ENCODE measurements around the gene YY1.

Gene YY1

GRCh38 chr14:100289916-100290606, 51.1 kb downstream of the YY1 start:
- TF ChIP-seq CSRNP3 (CRISPR knock-in tag; IDR thresholded peaks at IDR 0.05) = no peak
- TF ChIP-seq ESRRG (CRISPR knock-in tag; IDR thresholded peaks at IDR 0.05) = no peak
- TF ChIP-seq ZNF70 (CRISPR knock-in tag; IDR thresholded peaks at IDR 0.05) = no peak
- TF ChIP-seq ISL1 (CRISPR knock-in tag; IDR thresholded peaks at IDR 0.05) = no peak
- TF ChIP-seq ARNTL (CRISPR knock-in tag; IDR thresholded peaks at IDR 0.05; ENCODE audit: borderline replicate concordance, low read depth) = no peak
- no peak for TF ChIP-seq ZFP30 (CRISPR knock-in tag; IDR thresholded peaks at IDR 0.05)
- no peak for TF ChIP-seq CREB5 (CRISPR knock-in tag; IDR thresholded peaks at IDR 0.05; ENCODE audit: low read depth)
- TF ChIP-seq OSR1 (CRISPR knock-in tag; IDR thresholded peaks at IDR 0.05) = no peak
- TF ChIP-seq BACH2 (CRISPR knock-in tag; IDR thresholded peaks at IDR 0.05; ENCODE audit: borderline replicate concordance) = no peak
- TF ChIP-seq ZC3H10 (CRISPR knock-in tag; IDR thresholded peaks at IDR 0.05) = no peak
- TF ChIP-seq TSHZ2 (CRISPR knock-in tag; IDR thresholded peaks at IDR 0.05) = no peak
- no peak for TF ChIP-seq ZFP3 (CRISPR knock-in tag; IDR thresholded peaks at IDR 0.05)
- no peak for TF ChIP-seq CSDC2 (CRISPR knock-in tag; IDR thresholded peaks at IDR 0.05)

GRCh38 chr14:100290607-100291304, 51.8 kb downstream of the YY1 start:
- no peak for ATAC-seq
- TF ChIP-seq TSHZ2 (CRISPR knock-in tag; IDR thresholded peaks at IDR 0.05) (no peak), ZNF70 (CRISPR knock-in tag; IDR thresholded peaks at IDR 0.05) (no peak), POU6F1 (CRISPR knock-in tag; IDR thresholded peaks at IDR 0.05; ENCODE audit: borderline replicate concordance, low read depth) (no peak), ESRRG (CRISPR knock-in tag; IDR thresholded peaks at IDR 0.05) (no peak)

More at GRCh38 chr14:100289916-100290606, 51.1 kb downstream of the YY1 start:
- ATAC-seq = no peak

- no peak for ATAC-seq
- TF ChIP-seq BACH2 (CRISPR knock-in tag; IDR thresholded peaks at IDR 0.05; ENCODE audit: borderline replicate concordance) (no peak), TCF4 (CRISPR knock-in tag; IDR thresholded peaks at IDR 0.05; ENCODE audit: borderline replicate concordance) (no peak), ZFP3 (CRISPR knock-in tag; IDR thresholded peaks at IDR 0.05) (no peak), POU6F1 (CRISPR knock-in tag; IDR thresholded peaks at IDR 0.05; ENCODE audit: borderline replicate concordance, low read depth) (no peak), ZNF565 (CRISPR knock-in tag; conservative IDR thresholded peaks at IDR 0.05; ENCODE audit: low read depth) (no peak), ISL1 (CRISPR knock-in tag; IDR thresholded peaks at IDR 0.05) (no peak), ZNF70 (CRISPR knock-in tag; IDR thresholded peaks at IDR 0.05) (no peak), RARB (CRISPR knock-in tag; IDR thresholded peaks at IDR 0.05) (no peak), CREB5 (CRISPR knock-in tag; IDR thresholded peaks at IDR 0.05; ENCODE audit: low read depth) (no peak), ZNF8 (CRISPR knock-in tag; IDR thresholded peaks at IDR 0.05) (no peak), SNAI2 (CRISPR knock-in tag; IDR thresholded peaks at IDR 0.05) (no peak), ZFP30 (CRISPR knock-in tag; IDR thresholded peaks at IDR 0.05) (no peak), CSRNP3 (CRISPR knock-in tag; IDR thresholded peaks at IDR 0.05) (no peak)
These were observed 52.5 kb downstream of the YY1 start for GRCh38 chr14:100291305-100292075.

Data from SK-N-SH treated with all-trans-retinoic acid at 6 μM for 48 hours (cell line).